SH-SY5Y (cell line): ENCODE data around the gene LETM1.

Source experiments
- GATA2 ChIP-seq: IDR thresholded peaks from 2 replicates; pipeline ENCODE4 v1.6.1; 2011; ENCODE audit warnings: mild to moderate bottlenecking, low read depth, low read length
- GATA3 ChIP-seq: IDR thresholded peaks from 2 replicates; pipeline ENCODE4 v1.6.1; 2011; ENCODE audit warnings: low read depth, mild to moderate bottlenecking, low read length, moderate library complexity

LETM1 gene

DNA sequence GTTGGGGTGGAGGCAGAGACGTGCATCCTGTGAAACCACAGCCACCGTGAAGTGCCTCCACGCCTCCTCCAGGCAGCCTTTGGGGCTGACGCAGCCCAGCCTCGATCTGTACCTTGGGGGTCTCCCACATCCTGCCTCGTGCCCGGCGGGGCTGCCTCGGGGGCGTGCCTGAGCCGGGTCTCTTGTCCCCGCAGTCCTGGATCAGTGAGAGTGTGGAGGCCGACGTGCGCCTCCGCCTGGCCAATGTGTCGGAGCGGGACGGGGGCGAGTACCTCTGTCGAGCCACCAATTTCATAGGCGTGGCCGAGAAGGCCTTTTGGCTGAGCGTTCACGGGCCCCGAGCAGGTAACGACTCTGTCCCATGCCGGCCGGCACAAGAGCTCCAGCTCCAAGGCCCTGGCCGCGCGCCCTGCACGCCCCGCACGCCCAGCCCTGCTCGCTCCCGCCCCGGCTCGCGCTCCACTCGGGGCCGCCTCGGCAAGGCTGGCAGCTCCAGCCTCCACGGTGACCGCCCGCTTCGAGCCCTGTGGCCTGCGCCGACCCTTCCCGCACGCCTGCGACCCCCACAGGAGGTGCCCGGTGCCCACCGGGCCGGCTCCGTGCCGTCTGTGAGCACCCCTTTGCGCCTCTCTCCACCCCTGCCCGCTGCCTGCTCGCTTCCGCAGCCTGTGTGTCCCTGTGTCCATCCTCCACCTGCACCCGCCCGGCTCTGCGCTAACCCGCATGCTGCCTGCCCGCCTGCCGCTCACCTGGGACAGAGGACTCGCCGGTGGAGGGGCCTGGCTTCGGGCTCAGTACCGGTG lies 53.0 kb downstream of the LETM1 start:
- TF ChIP-seq GATA3 = no peak
- TF ChIP-seq GATA2 = no peak

- TF ChIP-seq GATA2 (no peak), GATA3 (no peak)
Observed at GRCh38 chr4:1802151-1802715, 53.7 kb downstream of the LETM1 start.

- TF ChIP-seq GATA2 (no peak), GATA3 (no peak)
Observed at GRCh38 chr4:1801286-1801958, 54.5 kb downstream of the LETM1 start.

GRCh38 chr4:1800805-1801204 lies 55.2 kb downstream of the LETM1 start:
- TF ChIP-seq GATA2 = no peak
- no peak for TF ChIP-seq GATA3

DNA sequence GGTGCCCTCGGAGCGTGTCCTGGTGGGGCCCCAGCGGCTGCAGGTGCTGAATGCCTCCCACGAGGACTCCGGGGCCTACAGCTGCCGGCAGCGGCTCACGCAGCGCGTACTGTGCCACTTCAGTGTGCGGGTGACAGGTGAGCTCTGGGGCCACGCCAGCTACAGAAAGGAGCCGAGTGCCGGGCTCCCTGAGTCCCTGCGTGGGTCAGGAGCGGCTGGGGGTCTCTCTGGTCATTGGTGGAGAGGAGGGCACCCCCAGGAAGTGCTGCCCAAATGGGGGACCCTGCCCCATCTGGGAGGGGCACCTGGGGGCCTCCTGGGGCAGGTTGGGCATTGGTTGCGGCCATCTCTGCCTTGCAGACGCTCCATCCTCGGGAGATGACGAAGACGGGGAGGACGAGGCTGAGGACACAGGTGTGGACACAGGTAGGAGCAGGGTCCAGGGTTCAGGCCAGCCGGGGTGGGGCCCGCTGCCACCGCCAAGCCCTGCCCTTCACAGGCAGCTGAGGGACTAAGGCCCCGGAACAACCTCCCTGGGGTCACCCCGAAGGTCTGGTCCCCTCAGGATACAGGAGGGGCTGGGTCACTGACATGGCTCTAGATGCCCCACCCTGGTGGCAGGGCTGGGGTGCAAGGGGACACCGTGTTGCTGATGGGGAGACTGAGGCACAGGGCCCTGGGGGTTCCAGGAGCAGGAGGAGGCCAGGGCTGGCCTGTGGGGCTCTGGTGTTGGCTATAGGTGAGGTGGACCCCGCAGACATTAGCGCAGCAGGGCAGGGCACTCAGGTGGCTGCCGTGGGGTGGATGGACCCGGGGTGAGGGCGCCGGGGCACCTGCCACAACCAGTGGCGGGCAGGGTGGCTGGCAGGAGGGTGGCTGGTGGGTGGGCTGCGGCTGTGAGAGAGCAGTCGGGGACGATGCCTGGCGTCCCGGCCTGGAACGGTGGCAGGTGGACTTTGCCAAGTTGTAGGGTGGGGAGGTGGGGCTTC lies 56.3 kb downstream of the LETM1 start:
- no peak for TF ChIP-seq GATA3

DNA sequence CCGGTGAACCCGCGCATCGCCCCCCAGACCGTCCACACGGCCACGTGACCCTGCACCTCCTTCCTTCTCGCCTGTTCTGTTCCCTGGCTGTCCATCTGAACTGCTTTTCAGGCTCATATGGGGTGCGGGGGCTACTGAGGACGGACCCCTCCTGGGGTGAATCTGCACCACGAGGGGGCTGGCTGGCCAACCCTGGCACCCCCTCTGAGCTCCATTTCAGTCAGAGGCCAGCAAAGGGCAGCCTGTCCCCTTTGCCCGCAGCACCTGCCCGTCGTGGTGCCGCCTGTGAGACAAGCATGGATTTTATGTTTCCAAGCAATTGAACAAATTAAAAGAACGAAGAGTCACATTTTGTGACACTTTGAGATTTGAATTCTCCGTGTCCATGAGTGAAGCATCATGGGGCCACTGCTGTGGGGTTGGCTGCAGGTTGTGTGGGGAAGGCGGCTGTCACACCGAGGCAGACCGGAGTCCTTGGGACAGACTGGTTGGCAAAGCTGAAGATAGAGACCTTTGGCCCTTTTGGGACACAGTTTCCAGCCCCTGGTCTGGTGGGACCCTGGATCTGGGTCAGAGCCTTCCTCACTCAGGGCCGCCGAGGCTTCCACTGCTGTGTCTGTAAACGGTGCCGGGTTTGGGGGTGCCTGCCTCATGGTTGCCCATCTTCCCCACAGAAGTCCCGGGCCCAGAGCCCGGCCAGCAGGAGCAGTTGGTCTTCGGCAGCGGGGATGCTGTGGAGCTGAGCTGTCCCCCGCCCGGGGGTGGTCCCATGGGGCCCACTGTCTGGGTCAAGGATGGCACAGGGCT lies 57.2 kb downstream of the LETM1 start:
- TF ChIP-seq GATA2 (no peak), GATA3 (no peak)

GRCh38 chr4:1797861-1798579 lies 57.9 kb downstream of the LETM1 start:
- TF ChIP-seq GATA2 = no peak
- TF ChIP-seq GATA3 = no peak

GRCh38 chr4:1797298-1797860 lies 58.6 kb downstream of the LETM1 start:
- TF ChIP-seq GATA2 (no peak), GATA3 (no peak)

DNA sequence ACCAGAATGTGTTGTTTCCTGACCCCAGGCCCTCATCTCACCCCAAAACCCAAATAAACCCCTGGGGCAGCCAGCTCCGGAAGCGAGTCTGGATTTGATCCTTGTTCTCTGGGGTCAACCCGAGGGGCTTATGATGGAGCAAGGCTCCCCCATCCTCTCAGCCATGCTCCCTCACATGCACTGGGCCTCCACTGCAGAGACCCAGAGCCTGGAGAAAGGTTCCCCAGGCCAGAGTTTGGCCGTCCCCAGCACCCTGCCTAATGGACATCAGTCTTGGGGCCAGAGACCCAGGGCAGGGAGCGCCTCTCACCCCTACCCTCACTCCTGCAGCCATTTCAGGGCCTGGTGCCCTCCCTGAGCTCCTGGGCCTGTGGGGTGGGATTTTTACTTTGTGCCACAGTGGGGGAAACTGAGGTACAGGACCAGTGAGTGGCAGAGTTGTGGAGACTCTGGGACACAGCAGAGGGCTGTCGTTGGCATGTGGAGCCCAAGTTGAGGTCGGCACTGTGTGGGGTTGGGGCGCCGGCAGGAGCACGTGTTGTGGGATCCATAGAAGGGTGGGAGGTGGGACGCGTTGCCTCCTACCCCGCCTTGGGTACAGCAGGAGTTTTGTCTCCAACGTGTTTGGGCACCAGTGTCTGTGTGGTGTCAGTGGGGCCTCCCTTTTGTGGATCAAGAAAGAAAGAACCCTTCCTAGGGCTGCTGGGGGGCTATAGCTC lies 59.3 kb downstream of the LETM1 start:
- TF ChIP-seq GATA3 (no peak), GATA2 (no peak)

DNA sequence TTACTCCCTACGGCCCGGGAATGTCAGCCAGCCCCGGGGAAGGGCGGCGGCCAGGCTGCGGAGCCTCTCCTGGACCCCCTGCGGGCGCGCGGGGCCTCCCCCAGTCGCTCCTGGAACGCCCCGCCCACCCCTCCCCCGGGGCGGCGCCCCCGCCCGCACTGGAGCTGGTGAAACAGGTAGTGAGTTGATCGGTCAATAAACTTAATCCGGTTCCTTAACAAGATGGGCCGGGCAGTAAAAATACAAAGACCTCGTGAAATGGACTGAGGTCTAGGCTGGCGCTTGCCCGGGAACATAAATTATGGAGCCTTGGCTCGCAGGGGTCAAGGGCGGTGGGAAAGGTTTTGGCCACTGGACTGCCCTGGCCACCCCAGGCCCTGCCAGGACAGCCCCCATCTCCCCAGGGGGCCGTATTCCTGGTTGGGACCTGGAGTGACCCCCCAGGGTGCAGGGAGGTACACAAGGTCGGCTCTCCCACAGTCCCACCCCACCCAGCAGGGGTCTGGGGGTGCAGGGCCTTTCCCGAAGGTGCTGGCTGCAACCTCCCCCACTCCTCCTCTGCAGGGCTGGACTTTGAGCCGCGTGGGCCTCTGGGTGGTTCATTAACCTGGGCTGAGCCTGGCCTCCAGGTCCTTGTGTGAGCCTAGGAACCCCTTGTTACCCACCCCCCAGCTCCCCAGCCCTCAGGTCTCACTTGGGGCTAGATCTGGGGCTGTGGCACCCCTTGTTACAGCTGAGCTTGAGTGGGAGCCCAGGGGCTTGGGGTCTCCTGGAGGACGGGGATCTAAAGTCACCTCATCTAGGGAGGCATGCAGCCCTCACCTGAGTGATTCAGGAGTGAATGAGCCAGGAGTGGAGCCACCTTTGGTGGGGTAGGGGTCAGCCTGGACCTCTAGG lies 60.4 kb downstream of the LETM1 start:
- TF ChIP-seq GATA3 (no peak), GATA2 (no peak)

- no peak for TF ChIP-seq GATA2
- TF ChIP-seq GATA3 = no peak
Observed at GRCh38 chr4:1794809-1795298, 61.1 kb downstream of the LETM1 start.
